Measurements from ENCODE around the gene KSR2.

GRCh38 chr12:117498880-117499279 lies 469.9 kb downstream of the KSR2 start:
- TF ChIP-seq POLR2A (IDR thresholded peaks at IDR 0.05) = no peak
- TF ChIP-seq CTCF (IDR thresholded peaks at IDR 0.05) = no peak
